Esophagus squamous epithelium (tissue), 4 donors: ENCODE data around the gene SIN3B.

ENCODE experiments used
- CTCF ChIP-seq, 6 experiments: fragments of 450-650 bp in 4 of 6; fragments of 200-600 bp in 2 of 6; sonication (generic) in 2 of 6; IDR thresholded peaks; one replicate each; pipeline ENCODE4 v1.5.1; 2016 to 2019; ENCODE audit warnings: antibody characterized with exemption in 6 of 6, mild to moderate bottlenecking in 4 of 6, moderate library complexity in 4 of 6
- POLR2A ChIP-seq, 4 donors: fragments of 450-650 bp; IDR thresholded peaks; one replicate each; pipeline ENCODE4 v1.6.1; 2017; ENCODE audit warnings: antibody characterized with exemption in 4 of 4, mild to moderate bottlenecking in 4 of 4, moderate library complexity in 3 of 4

- no peak for TF ChIP-seq CTCF (IDR thresholded peaks at IDR 0.05)
- TF ChIP-seq POLR2A (IDR thresholded peaks at IDR 0.05) = no peak
Observed at GRCh38 chr19:16883522-16883921, 54.3 kb downstream of the SIN3B start.
